Osteocyte (in vitro differentiated cells): ENCODE results near the gene EIF1. TPM values are rescaled to one million over a fixed set of nuclear protein-coding genes. Genes with fewer than 3 reads are reported as not detected.

Experiments used
- DNase-seq: peaks from one replicate; pipeline ENCODE4 v3.0.0; 2021; ENCODE audit warnings: mixed read lengths; ENCODE audit not compliant: unreplicated experiment; ENCODE audit errors: extremely low spot score
- H3K27ac Mint-ChIP-seq: one replicate; pipeline ENCODE4 v1.8.0; 2021; ENCODE audit warnings: mild to moderate bottlenecking, mixed read lengths; ENCODE audit not compliant: unreplicated experiment
- H3K27me3 Mint-ChIP-seq: one replicate; pipeline ENCODE4 v1.8.0; 2021; ENCODE audit warnings: mixed read lengths; ENCODE audit not compliant: unreplicated experiment
- H3K36me3 Mint-ChIP-seq: one replicate; pipeline ENCODE4 v1.8.0; 2021; ENCODE audit warnings: mixed read lengths; ENCODE audit not compliant: unreplicated experiment
- H3K4me1 Mint-ChIP-seq: one replicate; pipeline ENCODE4 v1.8.0; 2021; ENCODE audit warnings: mixed read lengths; ENCODE audit not compliant: unreplicated experiment
- H3K4me3 Mint-ChIP-seq: one replicate; pipeline ENCODE4 v1.8.0; 2021; ENCODE audit warnings: mild to moderate bottlenecking, moderate library complexity, mixed read lengths; ENCODE audit not compliant: unreplicated experiment
- H3K9me3 Mint-ChIP-seq: one replicate; pipeline ENCODE4 v1.8.0; 2021; ENCODE audit warnings: mixed read lengths; ENCODE audit not compliant: unreplicated experiment
- CTCF ChIP-seq: fragments of 200-600 bp; sonication (generic); IDR thresholded peaks from 2 replicates; pipeline ENCODE4 v1.5.0; 2021; ENCODE audit warnings: antibody characterized with exemption, mild to moderate bottlenecking, moderate library complexity
- total RNA-seq: library from RNA; stranded (reverse); gene quantifications from 2 replicates; pipeline ENCODE4 v1.2.1, GENCODE V29; 2021

EIF1 gene
- total RNA-seq, 1 donor from 2014 or later: 1,057 TPM

DNA sequence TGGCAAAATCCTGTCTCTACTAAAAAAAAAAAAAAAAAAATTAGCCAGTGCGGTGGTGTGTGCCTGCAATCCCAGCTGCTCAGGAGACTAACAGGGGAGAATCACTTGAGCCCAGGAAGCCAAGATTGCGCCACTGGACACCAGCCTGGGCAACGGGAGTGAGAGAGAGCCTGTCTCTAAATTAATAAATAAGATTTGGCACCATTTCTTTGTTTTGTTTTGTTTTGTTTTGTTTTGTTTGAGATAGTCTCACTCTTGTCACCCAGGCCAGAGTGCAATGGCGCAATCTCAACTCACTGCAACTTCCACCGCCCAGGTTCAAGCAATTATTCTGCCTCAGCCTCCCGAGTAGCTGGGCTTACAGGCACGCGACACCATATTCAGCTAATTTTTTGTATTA lies 14.0 kb downstream of the EIF1 start:
- no peak for TF ChIP-seq CTCF
- Mint-ChIP-seq H3K4me3 (no peak overlapping the region), H3K27me3 (peaks cover 3% of the 10 kb centered on the region), H3K9me3 (peaks cover under 1% of the 10 kb centered on the region), H3K27ac (no peak overlapping the region), H3K36me3 (no peaks in the 10 kb centered on the region), H3K4me1 (peaks cover 8% of the 10 kb centered on the region)
- DNase-seq: no peak

- no peak for DNase-seq
- Mint-ChIP-seq H3K9me3 (peaks cover 6% of the 10 kb centered on the region), H3K4me3 (no peak overlapping the region), H3K27me3 (peaks cover 3% of the 10 kb centered on the region), H3K27ac (no peak overlapping the region), H3K4me1 (peaks cover 8% of the 10 kb centered on the region), H3K36me3 (no peaks in the 10 kb centered on the region)
- TF ChIP-seq CTCF: no peak
These were observed 16.7 kb downstream of the EIF1 start for GRCh38 chr17:41705271-41705991.

GRCh38 chr17:41707803-41708669 lies 19.4 kb downstream of the EIF1 start:
- Mint-ChIP-seq H3K4me3 (no peak overlapping the region), H3K4me1 (peaks cover 8% of the 10 kb centered on the region), H3K9me3 (peaks cover 6% of the 10 kb centered on the region), H3K36me3 (no peaks in the 10 kb centered on the region), H3K27ac (no peak overlapping the region), H3K27me3 (no peaks in the 10 kb centered on the region)
- no peak for DNase-seq
- no peak for TF ChIP-seq CTCF

- DNase-seq: no peak
- Mint-ChIP-seq H3K27me3 (no peaks in the 10 kb centered on the region), H3K27ac (no peak overlapping the region), H3K4me3 (no peak overlapping the region), H3K9me3 (peaks cover 6% of the 10 kb centered on the region), H3K36me3 (no peaks in the 10 kb centered on the region), H3K4me1 (peaks cover 1% of the 10 kb centered on the region)
- TF ChIP-seq CTCF: no peak
These were observed 21.9 kb downstream of the EIF1 start for GRCh38 chr17:41710472-41711090.
